Heart left ventricle (tissue), 16 donors: ENCODE results near the gene PCIF1. TPM values are rescaled to one million over a fixed set of nuclear protein-coding genes. Genes with fewer than 3 reads are reported as not detected.
"Not testable (repeated sequence)": the region's sequence is repeated elsewhere in the genome, so short reads cannot be mapped to it uniquely, and the experiment has no call there.

ENCODE experiments used
- ATAC-seq, 4 donors: fragments of 200-7000 bp; cut with Tn5 transposase; one replicate each; pipeline ENCODE4 v1.9.1; 2020 to 2022; ENCODE audit warnings: moderate library complexity in 4 of 4, mild to moderate bottlenecking in 3 of 4, moderate number of reproducible peaks in 1 of 4
- DNase-seq, 5 donors: peaks; one replicate each; pipeline ENCODE4 v3.0.0-alpha.2; 2020
- H3K27ac ChIP-seq, 12 donors: fragments of 200-600 bp; sonication (generic) in 4 of 12; one replicate each; pipeline versions ENCODE4 v1.5.0 to v1.8.0; 2016 to 2022; ENCODE audit warnings: mild to moderate bottlenecking in 2 of 12
- H3K27me3 ChIP-seq, 9 donors: fragments of 200-600 bp; sonication (generic) in 2 of 9; one replicate each; pipeline versions ENCODE4 v1.5.1 to v1.8.0; 2016 to 2022; ENCODE audit warnings: mild to moderate bottlenecking in 3 of 9
- H3K36me3 ChIP-seq, 9 donors: fragments of 200-600 bp; sonication (generic) in 2 of 9; one replicate each; pipeline versions ENCODE4 v1.5.0 to v1.8.0; 2018 to 2022; ENCODE audit warnings: mild to moderate bottlenecking in 2 of 9
- H3K4me1 ChIP-seq, 12 donors: fragments of 200-600 bp; sonication (generic) in 4 of 12; one replicate each; pipeline versions ENCODE4 v1.5.0 to v1.8.0; 2016 to 2022; ENCODE audit warnings: mild to moderate bottlenecking in 3 of 12
- H3K4me3 ChIP-seq, 12 donors: fragments of 200-600 bp; sonication (generic) in 4 of 12; one replicate each; pipeline versions ENCODE4 v1.5.0 to v1.8.0; 2017 to 2022; ENCODE audit warnings: mild to moderate bottlenecking in 9 of 12, moderate library complexity in 4 of 12
- H3K9me3 ChIP-seq, 12 donors: fragments of 200-600 bp; sonication (generic) in 4 of 12; one replicate each; pipeline versions ENCODE4 v1.5.0 to v1.8.0; 2016 to 2022; ENCODE audit warnings: mild to moderate bottlenecking in 1 of 12
- POLR2A ChIP-seq, 2 donors: fragments of 450-650 bp; IDR thresholded peaks; one replicate each; pipeline ENCODE4 v1.6.1; 2017; ENCODE audit warnings: antibody characterized with exemption in 2 of 2, mild to moderate bottlenecking in 2 of 2, moderate library complexity in 2 of 2
- WGBS, 4 donors: extraction: QIAGEN DNeasy Blood & Tissue Kit in 2 of 4; methylation state at CpG; one replicate each; pipeline versions ENCODE4 v1.1.5 to v1.1.7; 2013 to 2018; 5-methylcytosine and 5-hydroxymethylcytosine counted together
- intact Hi-C, 10 donors: fragments of 100-400 bp; cut with DNase I; formaldehyde crosslinking; loops; one replicate each; pipeline versions ENCODE4 v1.11.1 to v1.14.2; 2022
- polyA plus RNA-seq, 2 donors: library from polyadenylated mRNA; stranded (reverse); fragments of 200-250 nt; gene quantifications; one replicate each; pipeline ENCODE4 v1.2.3, GENCODE V29; 2013
- total RNA-seq, 9 donors: library from RNA; depleted of rRNA in 2 of 9; stranded (reverse); fragments of >200 nt in 2 of 9; fragmentation: NEBNext Ultra II Directional in 3 of 9; extraction: Animal tissue kit (Norgen Biotek cat#: 25700) in 3 of 9; gene quantifications; one replicate each; pipeline versions ENCODE4 v1.1.0 to v1.2.4, GENCODE V29; 2016 to 2023
- TF ChIP-seq, protein P1 (sequence below), 12 donors: fragments of 200-600 bp; sonication (generic) in 4 of 12; IDR thresholded peaks; one replicate each; pipeline versions ENCODE4 v1.5.0 to v1.8.0; 2018 to 2022; ENCODE audit warnings: antibody characterized with exemption in 12 of 12, mild to moderate bottlenecking in 5 of 12
- donor health status: ischemic (EF 13 %, LVEDD 7.1; RV severe dilation, severe dysfunction).
- donor health status: healthy with polysubstance abuse.
- donor health status: DM: no; HTN: yes; CAD: no.
- donor health status: DM: no; HTN: no; CAD: no.
- donor health status: ischemic (EF 25% LVEDD 6.9; RV normal size, moderate dysfunction).
- donor health status: ischemic (EF 25% LVEDD 5.7; RV mildly dilated, moderate dysfunction).
- donor health status: healthy.
- donor health status: DM: yes; HTN: yes; CAD: no.
- donor health status: ischemic (EF 35%, LVEDD 5.7; RV mildly dilated, moderate dysfunction).
- donor health status: nonischemic (EF 11% LVEDD 7.7; RV severe dilation, severe dysfunction).
- donor health status: DM: yes; HTN: yes; CAD: no.
- donor health status: PGD.
- donor health status: ischemic (EF 29% LVEDD 5.4; RV normal size, mild dysfunction).
- donor health status: nonischemic (EF 23%, LVEDD 6.1; RV moderate dilation, normal function).

Gene PCIF1
- total and polyA plus RNA-seq, 11 donors = 17.5 to 40.2 (median 28.2) TPM

GRCh38 chr20:45993197-45993951, 58.9 kb downstream of the PCIF1 start:
- ATAC-seq (peak in 1 of 4 donors; percentile 34), DNase-seq (peak in 1 of 5 donors; percentile 10)
- TF ChIP-seq, protein P1, sequence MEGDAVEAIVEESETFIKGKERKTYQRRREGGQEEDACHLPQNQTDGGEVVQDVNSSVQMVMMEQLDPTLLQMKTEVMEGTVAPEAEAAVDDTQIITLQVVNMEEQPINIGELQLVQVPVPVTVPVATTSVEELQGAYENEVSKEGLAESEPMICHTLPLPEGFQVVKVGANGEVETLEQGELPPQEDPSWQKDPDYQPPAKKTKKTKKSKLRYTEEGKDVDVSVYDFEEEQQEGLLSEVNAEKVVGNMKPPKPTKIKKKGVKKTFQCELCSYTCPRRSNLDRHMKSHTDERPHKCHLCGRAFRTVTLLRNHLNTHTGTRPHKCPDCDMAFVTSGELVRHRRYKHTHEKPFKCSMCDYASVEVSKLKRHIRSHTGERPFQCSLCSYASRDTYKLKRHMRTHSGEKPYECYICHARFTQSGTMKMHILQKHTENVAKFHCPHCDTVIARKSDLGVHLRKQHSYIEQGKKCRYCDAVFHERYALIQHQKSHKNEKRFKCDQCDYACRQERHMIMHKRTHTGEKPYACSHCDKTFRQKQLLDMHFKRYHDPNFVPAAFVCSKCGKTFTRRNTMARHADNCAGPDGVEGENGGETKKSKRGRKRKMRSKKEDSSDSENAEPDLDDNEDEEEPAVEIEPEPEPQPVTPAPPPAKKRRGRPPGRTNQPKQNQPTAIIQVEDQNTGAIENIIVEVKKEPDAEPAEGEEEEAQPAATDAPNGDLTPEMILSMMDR (IDR thresholded peaks at IDR 0.05) = no peak
- TF ChIP-seq POLR2A (IDR thresholded peaks at IDR 0.05) = no peak
- H3K9me3 ChIP-seq = no peaks in the 10 kb centered on the region
- H3K27ac ChIP-seq = no peak overlapping the region
- H3K36me3 ChIP-seq = no peaks in the 10 kb centered on the region
- peaks cover 0 to 81% (median 9%) of the 10 kb centered on the region in 9 donors for H3K27me3 ChIP-seq
- intact Hi-C loops = no loop called here
- WGBS, 4 donors = 60 to 73% (median 66%) methylated on average over 10 to 12 of the region's 12 CpGs
- H3K4me1 ChIP-seq = peaks cover 0 to 11% (median 0%) of the 10 kb centered on the region in 12 donors
- no peak overlapping the region for H3K4me3 ChIP-seq

DNA sequence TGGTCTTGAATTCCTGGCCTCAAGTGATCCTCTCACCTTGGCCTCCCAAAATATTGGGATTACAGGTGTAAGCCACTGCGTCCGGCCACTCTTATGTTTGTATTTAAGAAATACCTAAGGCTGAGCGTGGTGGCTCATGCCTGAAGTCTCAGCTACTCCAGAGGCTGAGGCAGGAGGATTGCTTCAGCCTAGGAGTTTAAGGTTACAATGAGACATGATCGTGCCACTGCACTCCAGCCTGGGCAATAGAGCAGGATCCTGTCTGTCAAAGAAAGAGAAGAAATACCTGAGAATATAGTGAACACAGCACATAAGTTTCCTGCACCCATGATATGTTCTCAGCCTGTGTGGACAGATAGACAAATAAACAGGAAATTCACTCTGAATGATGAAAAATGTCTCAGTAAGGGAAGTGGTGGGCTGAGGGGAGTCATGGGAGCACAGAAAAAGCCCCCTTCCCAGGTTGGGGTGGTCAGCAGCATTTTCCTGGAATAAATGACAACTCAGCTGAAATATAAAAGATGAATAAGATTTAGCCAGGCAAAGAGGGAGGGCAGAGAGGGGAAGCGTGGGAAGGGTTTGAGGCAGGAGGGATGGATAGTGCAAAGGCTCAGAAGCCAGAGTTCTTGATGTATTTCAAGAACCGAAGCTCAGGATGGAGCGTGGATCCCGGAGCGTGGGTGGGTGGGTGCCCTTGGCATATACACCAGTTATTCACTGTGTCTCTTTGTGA, 60.4 kb downstream of the PCIF1 start:
- Histone ChIP-seq H3K27ac (no peak overlapping the region), H3K4me3 (no peak overlapping the region), H3K4me1 (peaks cover 0 to 26% (median 0%) of the 10 kb centered on the region in 12 donors), H3K36me3 (no peaks in the 10 kb centered on the region), H3K27me3 (peaks cover 0 to 81% (median 11%) of the 10 kb centered on the region in 9 donors), H3K9me3 (no peaks in the 10 kb centered on the region)
- intact Hi-C loops = loop anchor here in 1 of 10 donors (5.0 kb wide), 1 partner anchor 52 kb away; no protein-coding TSS in a partner anchor
- DNase-seq (peak in 1 of 5 donors; percentile 6), ATAC-seq (no peak)
- WGBS, 4 donors = 58 to 61% (median 59%) methylated on average over 9 of the region's 9 CpGs
- TF ChIP-seq POLR2A (IDR thresholded peaks at IDR 0.05) = no peak
- TF ChIP-seq, protein P1 (IDR thresholded peaks at IDR 0.05) = no peak

- H3K27ac ChIP-seq, DNase-seq, H3K36me3 ChIP-seq, H3K4me3 ChIP-seq, ATAC-seq, H3K9me3 ChIP-seq: not testable (repeated sequence)
- Histone ChIP-seq H3K27me3 (peaks cover 0 to 77% (median 6%) of the 10 kb centered on the region in 9 donors), H3K4me1 (peaks cover 0 to 33% (median 0%) of the 10 kb centered on the region in 12 donors)
- intact Hi-C loops = loop anchor here in 1 of 10 donors (5.0 kb wide), 1 partner anchor 52 kb away; no protein-coding TSS in a partner anchor
- WGBS, 4 donors = 72 to 76% (median 75%) methylated on average over 6 of the region's 6 CpGs
These were observed 61.1 kb downstream of the PCIF1 start for GRCh38 chr20:45995495-45996097.

GRCh38 chr20:45997187-45997586, 62.7 kb downstream of the PCIF1 start:
- no peaks in the 10 kb centered on the region for H3K36me3 ChIP-seq
- H3K27ac ChIP-seq = no peak overlapping the region
- 24 to 54% (median 31%) methylated on average over 3 of the region's 3 CpGs for WGBS, 4 donors
- H3K27me3 ChIP-seq = peaks cover 0 to 73% (median 9%) of the 10 kb centered on the region in 9 donors
- no peak for DNase-seq
- no peak for TF ChIP-seq POLR2A (IDR thresholded peaks at IDR 0.05)
- TF ChIP-seq, protein P1 (IDR thresholded peaks at IDR 0.05) = no peak
- ATAC-seq = no peak
- no peak overlapping the region for H3K4me3 ChIP-seq
- intact Hi-C loops = loop anchor here in 1 of 10 donors (5.0 kb wide), 1 partner anchor 50 kb away; no protein-coding TSS in a partner anchor
- no peaks in the 10 kb centered on the region for H3K9me3 ChIP-seq
- H3K4me1 ChIP-seq = peaks cover 0 to 44% (median 0%) of the 10 kb centered on the region in 12 donors

Other genes with a start within 250 kb of the PCIF1 start
- not detected for gene WFDC13, start 232.6 kb upstream of the PCIF1 start, total RNA-seq
- not detected for gene WFDC13, start 232.6 kb upstream of the PCIF1 start, polyA plus RNA-seq
- not detected for gene WFDC10B, start 229.7 kb upstream of the PCIF1 start, total RNA-seq
- gene WFDC10B, start 229.7 kb upstream of the PCIF1 start, polyA plus RNA-seq = not detected
- gene SPINT4, start 212.3 kb upstream of the PCIF1 start, total RNA-seq = not detected
- not detected for gene SPINT4, start 212.3 kb upstream of the PCIF1 start, polyA plus RNA-seq
- gene WFDC3, start 142.8 kb upstream of the PCIF1 start, total RNA-seq = 1 to 10 TPM in 4 of 9 donors, under 1 TPM in 1, not detected in 4; 0.86 to 2.4 (median 1.4) TPM
- gene WFDC3, start 142.8 kb upstream of the PCIF1 start, polyA plus RNA-seq = under 1 TPM in 1 of 2 donors, not detected in 1; 0.72 TPM
- 10 to 100 TPM; 10.1 to 24.9 (median 21.3) TPM for gene DNTTIP1, start 142.7 kb upstream of the PCIF1 start, total RNA-seq
- 10 to 100 TPM; 25.0 to 31.5 TPM for gene DNTTIP1, start 142.7 kb upstream of the PCIF1 start, polyA plus RNA-seq
- gene UBE2C, start 122.0 kb upstream of the PCIF1 start, total RNA-seq = 10 to 100 TPM in 1 of 9 donors, 1 to 10 TPM in 3, under 1 TPM in 1, not detected in 4; 0.32 to 16.9 (median 1.7) TPM
- under 1 TPM in 1 of 2 donors, not detected in 1; 0.79 TPM for gene UBE2C, start 122.0 kb upstream of the PCIF1 start, polyA plus RNA-seq
- not detected for gene TNNC2, start 107.4 kb upstream of the PCIF1 start, total RNA-seq
- gene TNNC2, start 107.4 kb upstream of the PCIF1 start, polyA plus RNA-seq = under 1 TPM; 0.14 to 0.30 TPM
- 10 to 100 TPM; 14.1 to 45.6 (median 21.4) TPM for gene SNX21, start 100.9 kb upstream of the PCIF1 start, total RNA-seq
- 10 to 100 TPM; 13.7 to 18.6 TPM for gene SNX21, start 100.9 kb upstream of the PCIF1 start, polyA plus RNA-seq
- gene ACOT8, start 77.3 kb upstream of the PCIF1 start, total RNA-seq = 10 to 100 TPM; 22.5 to 57.8 (median 31.4) TPM
- gene ACOT8, start 77.3 kb upstream of the PCIF1 start, polyA plus RNA-seq = 10 to 100 TPM; 34.2 to 44.6 TPM
- gene ZSWIM3, start 77.1 kb upstream of the PCIF1 start, total RNA-seq = 1 to 10 TPM; 1.9 to 3.1 (median 2.4) TPM
- gene ZSWIM3, start 77.1 kb upstream of the PCIF1 start, polyA plus RNA-seq = 1 to 10 TPM; 1.3 to 1.6 TPM
- gene ZSWIM1, start 53.5 kb upstream of the PCIF1 start, total RNA-seq = 10 to 100 TPM in 6 of 9 donors, 1 to 10 TPM in 3; 8.2 to 16.3 (median 10.6) TPM
- 1 to 10 TPM; 3.9 to 7.2 TPM for gene ZSWIM1, start 53.5 kb upstream of the PCIF1 start, polyA plus RNA-seq
- 1 to 10 TPM in 7 of 9 donors, not detected in 2; 1.1 to 4.0 (median 1.8) TPM for gene SPATA25, start 47.1 kb upstream of the PCIF1 start, total RNA-seq
- gene SPATA25, start 47.1 kb upstream of the PCIF1 start, polyA plus RNA-seq = 1 to 10 TPM in 1 of 2 donors, under 1 TPM in 1; 0.58 to 2.7 TPM
- gene NEURL2, start 43.5 kb upstream of the PCIF1 start, total RNA-seq = 10 to 100 TPM in 5 of 9 donors, 1 to 10 TPM in 4; 3.5 to 14.8 (median 10.8) TPM
- 1 to 10 TPM; 3.0 to 8.4 TPM for gene NEURL2, start 43.5 kb upstream of the PCIF1 start, polyA plus RNA-seq
- gene CTSA, start 43.3 kb upstream of the PCIF1 start, total RNA-seq = 100 to 1,000 TPM in 7 of 9 donors, 10 to 100 TPM in 2; 62.5 to 214 (median 129) TPM
- 10 to 100 TPM; 77.7 to 92.5 TPM for gene CTSA, start 43.3 kb upstream of the PCIF1 start, polyA plus RNA-seq
- gene PLTP, start 22.5 kb upstream of the PCIF1 start, total RNA-seq = 100 to 1,000 TPM in 3 of 9 donors, 10 to 100 TPM in 6; 19.8 to 367 (median 81.1) TPM
- gene PLTP, start 22.5 kb upstream of the PCIF1 start, polyA plus RNA-seq = 10 to 100 TPM; 21.5 to 33.2 TPM
- gene ZNF335, start 37.5 kb downstream of the PCIF1 start, total RNA-seq = 10 to 100 TPM in 3 of 9 donors, 1 to 10 TPM in 6; 5.6 to 14.9 (median 8.5) TPM
- 1 to 10 TPM; 7.0 TPM for gene ZNF335, start 37.5 kb downstream of the PCIF1 start, polyA plus RNA-seq
- gene MMP9, start 74.2 kb downstream of the PCIF1 start, total RNA-seq = 10 to 100 TPM in 1 of 9 donors, 1 to 10 TPM in 5, under 1 TPM in 3; 0.35 to 15.8 (median 1.1) TPM
- gene MMP9, start 74.2 kb downstream of the PCIF1 start, polyA plus RNA-seq = under 1 TPM; 0.19 to 0.49 TPM
- 1 to 10 TPM in 2 of 9 donors, under 1 TPM in 1, not detected in 6; 0.73 to 1.7 (median 1.2) TPM for gene SLC12A5, start 94.5 kb downstream of the PCIF1 start, total RNA-seq
- gene SLC12A5, start 94.5 kb downstream of the PCIF1 start, polyA plus RNA-seq = not detected
- gene NCOA5, start 155.3 kb downstream of the PCIF1 start, total RNA-seq = 10 to 100 TPM in 7 of 9 donors, 1 to 10 TPM in 2; 9.5 to 17.4 (median 12.5) TPM
- 10 to 100 TPM in 1 of 2 donors, 1 to 10 TPM in 1; 5.7 to 11.9 TPM for gene NCOA5, start 155.3 kb downstream of the PCIF1 start, polyA plus RNA-seq
- gene CD40, start 183.6 kb downstream of the PCIF1 start, total RNA-seq = 10 to 100 TPM in 2 of 9 donors, 1 to 10 TPM in 7; 3.5 to 38.3 (median 5.7) TPM
- gene CD40, start 183.6 kb downstream of the PCIF1 start, polyA plus RNA-seq = 1 to 10 TPM; 4.7 to 5.5 TPM